NOMO-1 treated with dmso at 0.1 percent for 144 hours (cell line): ENCODE data around the gene ANKRD36.
"Not testable (repeated sequence)": the region's sequence is repeated elsewhere in the genome, so short reads cannot be mapped to it uniquely, and the experiment has no call there.

Experiments
- DNase-seq: peaks from one replicate; lab custom pipeline; 2025; ENCODE audit not compliant: unreplicated experiment; lab: John Stamatoyannopoulos, UW

ANKRD36 gene

DNA sequence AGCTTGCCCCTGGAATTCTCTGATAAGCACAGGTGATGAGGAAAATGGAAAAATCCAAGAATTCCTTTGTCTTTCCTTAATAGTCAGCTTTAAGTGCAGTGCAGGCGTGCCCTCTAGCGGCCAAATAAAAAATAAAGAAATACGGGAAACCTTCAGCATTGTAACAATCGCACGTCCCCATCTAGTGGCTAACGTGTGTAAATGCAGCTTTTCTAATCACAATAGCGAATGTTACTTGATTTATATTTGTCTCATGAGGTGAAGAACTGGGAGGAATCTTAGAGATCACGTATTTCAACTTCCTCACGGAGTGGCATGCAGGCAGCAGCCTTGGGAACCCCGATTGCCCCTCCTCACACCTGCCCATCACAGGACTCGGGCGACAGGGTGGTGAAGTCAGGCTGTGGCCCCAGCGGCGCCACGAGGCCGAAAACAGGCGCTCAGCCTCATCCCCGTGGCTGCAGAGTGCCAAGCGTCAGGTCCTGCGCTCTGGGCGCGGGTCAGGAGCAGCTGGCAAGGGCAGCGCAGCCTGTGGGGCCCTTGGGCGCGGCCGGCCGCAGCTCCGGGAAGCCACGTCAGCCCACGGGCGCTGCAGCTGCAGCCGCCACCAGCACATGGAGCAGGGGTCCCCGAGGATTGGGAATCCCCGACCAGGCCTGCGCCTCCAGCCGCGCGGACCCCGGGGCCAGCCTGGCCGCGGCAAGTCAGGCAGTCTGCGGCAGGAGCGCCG is 468 bp upstream of the ANKRD36 start:
- not testable (repeated sequence) for DNase-seq

DNA sequence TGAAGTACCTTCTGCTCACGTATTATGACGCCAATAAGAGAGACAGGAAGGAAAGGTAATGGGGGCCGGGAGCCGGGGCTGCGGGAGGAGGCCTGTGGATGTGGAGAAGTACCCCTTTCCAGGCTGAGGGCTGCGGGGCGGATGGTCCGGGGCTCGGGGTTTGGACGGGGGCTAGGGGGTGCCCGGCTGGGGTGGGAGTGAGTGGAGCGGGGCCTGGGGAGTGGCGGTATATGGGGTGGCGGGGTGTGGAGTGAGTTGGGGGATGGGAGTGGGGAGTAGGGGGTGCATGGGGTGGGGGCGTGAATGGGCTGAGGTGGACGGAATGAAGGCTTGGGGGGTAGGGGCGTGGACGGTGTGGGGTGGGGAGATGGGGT is 916 bp downstream of the ANKRD36 start:
- not testable (repeated sequence) for DNase-seq

DNA sequence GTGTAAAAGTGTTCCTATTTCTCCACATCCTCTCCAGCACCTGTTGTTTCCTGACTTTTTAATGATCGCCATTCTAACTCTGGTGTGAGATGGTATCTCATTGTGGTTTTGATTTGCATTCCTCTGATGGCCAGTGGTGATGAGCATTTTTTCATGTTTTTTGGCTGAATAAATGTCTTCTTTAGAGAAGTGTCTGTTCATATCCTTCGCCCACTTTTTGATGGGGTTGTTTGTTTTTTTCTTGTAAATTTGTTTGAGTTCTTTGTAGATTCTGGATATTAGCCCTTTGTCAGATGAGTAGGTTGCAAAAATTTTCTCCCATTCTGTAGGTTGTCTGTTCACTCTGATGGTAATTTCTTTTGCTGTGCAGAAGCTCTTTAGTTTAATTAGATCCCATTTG is 16.1 kb downstream of the ANKRD36 start:
- not testable (repeated sequence) for DNase-seq

DNA sequence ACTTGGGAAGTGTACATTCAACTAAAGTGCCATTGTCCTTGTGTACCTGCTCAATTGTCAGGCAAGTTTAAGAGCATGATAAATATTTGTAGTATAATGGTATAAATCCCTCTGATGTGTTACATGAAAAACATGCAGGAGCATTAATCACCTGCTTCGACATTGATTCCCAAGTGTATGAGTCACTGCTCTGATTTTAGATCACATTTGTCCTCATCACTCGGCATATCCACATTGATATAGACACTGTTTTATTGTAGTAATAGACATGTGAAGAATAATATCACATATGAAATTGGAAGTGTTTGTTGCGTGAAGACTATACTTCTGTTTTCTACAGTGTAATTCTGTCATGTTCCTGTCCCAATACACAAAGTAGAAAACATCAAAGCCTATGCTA is 31.1 kb downstream of the ANKRD36 start:
- DNase-seq: not testable (repeated sequence)

DNA sequence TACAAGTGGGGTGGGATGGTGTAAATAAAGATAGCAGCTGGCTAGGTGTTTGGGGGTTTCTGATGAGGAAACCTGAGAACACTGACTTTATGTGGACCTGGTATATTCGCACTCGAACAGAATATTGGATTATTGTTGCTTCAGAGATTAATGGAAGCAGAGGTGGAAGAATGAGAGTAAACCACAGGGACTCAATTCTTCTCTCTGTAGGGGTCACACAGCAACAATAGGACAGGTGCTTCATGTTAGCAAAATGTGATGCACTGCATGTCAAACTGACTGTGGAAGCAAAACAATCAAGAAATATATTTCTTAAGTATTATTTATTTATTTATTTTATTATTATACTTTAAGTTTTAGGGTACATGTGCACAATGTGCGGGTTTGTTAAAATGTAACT is 53.6 kb downstream of the ANKRD36 start:
- not testable (repeated sequence) for DNase-seq

DNA sequence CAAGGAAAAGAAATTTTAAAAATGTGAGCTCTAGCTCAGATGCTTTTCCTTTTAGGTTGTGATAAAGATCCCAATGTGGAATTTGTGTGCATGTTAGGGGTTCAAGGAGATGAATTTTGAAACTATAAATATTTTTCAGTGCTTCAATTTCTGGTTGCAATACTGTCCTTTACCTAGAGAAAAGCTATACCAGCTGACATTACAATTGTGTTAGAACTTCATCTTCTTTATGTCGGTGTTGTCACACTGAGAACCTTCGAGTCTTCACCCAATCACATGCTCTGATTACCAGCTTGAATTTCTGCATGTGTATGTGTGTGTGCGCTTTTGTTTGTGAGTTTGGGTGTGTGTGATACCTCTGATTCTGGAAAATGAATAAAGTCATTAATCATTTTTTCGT is 55.0 kb downstream of the ANKRD36 start:
- not testable (repeated sequence) for DNase-seq

DNA sequence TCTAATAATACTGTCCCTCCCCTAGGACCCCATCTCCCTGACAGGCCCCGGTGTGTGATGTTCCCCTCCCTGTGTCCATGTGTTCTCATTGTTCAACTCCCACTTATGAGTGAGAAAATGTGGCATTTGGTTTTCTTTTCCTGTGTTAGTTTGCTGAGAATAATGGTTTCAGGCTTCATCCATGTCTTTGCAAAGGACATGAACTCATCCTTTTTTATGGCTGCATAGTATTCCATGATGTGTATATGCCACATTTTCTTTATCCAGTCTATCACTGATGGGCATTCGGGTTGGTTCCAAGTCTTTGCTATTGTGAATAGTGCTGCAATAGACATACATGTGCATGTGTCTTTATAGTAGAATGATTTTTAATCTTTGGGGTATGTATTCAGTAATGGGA is 55.6 kb downstream of the ANKRD36 start:
- not testable (repeated sequence) for DNase-seq

DNA sequence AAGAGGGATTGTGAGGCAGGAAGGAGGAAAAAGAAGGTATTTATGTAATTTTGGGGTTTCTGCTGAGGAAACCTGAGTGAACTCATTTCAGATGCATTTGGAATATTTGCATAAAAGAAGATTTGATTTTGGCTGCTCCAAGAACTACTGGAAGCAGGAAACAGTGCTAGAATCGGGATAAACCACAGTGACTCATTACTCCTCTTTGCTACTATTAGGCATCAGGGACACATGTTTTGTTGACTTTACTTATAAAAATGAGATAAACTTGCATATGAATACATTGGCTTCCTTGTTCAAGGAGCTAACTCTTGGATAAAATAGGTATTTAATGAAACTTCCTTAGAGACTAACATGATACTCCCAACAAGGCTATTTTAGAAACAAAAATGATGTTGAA is 67.4 kb downstream of the ANKRD36 start:
- not testable (repeated sequence) for DNase-seq

DNA sequence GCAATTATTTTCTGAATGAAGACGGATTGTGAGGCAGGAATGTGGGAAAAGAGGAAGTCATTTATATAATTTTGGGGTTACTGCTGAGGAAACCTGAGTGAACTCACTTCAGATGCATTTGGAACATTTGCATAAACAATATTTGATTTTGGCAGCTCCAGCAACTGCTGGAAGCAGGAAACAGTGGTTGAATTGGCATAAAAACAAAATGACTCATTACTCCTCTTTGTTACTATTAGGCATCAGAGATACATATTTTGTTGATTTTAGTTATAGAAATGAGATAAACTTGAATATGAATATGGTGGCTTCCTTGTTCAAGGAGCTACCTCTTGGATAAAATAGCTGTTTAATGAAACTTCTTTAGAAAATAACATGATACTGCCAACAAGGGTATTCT is 82.4 kb downstream of the ANKRD36 start:
- DNase-seq: not testable (repeated sequence)

DNA sequence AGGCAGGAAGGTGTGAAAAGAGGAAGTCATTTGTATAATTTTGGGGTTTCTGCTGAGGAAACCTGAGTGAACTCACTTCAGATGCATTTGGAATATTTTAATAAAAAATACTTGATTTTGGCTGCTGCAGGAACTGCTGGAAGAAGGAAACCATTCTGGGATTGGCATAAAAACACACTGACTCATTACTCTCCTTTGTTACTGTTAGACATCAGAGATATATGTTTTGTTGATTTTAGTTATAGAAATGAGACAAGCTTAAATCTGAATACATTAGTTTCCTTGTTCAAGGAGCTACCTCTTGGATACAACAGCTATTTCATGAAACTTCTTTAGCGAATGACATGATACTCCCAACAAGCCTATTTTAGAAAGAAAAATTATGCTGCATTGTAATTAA is 84.3 kb downstream of the ANKRD36 start:
- not testable (repeated sequence) for DNase-seq

DNA sequence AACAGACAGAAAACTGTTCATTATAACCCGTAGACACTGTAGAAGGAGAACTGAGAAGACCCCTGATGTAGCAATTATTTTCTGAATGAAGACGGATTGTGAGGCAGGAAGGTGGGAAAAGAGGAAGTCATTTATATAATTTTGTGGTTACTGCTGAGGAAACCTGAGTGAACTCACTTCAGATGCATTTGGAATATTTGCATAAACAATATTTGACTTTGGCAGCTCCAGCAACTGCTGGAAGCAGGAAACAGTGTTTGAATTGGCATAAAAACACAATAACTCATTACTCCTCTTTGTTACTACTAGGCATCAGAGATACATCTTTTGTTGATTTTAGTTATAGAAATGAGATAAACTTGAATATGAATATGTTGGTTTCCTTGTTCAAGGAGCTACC is 87.9 kb downstream of the ANKRD36 start:
- not testable (repeated sequence) for DNase-seq

DNA sequence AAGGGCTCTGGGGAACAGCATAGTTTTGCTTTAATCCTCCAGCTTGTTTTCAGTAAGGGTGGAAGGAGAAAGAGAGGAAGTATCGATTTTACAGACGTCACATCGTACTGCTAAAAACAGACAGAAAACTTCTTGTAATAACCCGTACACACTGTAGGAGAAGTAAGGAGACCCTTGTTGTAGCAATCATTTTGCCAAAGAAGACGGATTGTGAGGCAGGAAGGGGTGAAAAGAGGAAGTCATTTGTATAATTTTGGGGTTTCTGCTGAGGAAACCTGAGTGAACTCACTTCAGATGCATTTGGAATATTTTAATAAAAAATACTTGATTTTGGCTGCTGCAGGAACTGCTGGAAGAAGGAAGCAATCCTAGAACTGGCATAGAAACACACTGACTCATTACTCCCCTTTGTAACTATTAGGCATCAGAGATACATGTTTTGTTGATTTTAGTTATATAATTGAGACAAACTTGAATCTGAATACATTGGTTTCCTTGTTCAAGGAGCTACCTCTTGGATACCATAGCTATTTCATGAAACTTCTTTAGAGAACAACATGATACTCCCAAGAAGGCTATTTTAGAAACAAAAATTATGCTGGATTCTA is 89.8 kb downstream of the ANKRD36 start:
- not testable (repeated sequence) for DNase-seq

DNA sequence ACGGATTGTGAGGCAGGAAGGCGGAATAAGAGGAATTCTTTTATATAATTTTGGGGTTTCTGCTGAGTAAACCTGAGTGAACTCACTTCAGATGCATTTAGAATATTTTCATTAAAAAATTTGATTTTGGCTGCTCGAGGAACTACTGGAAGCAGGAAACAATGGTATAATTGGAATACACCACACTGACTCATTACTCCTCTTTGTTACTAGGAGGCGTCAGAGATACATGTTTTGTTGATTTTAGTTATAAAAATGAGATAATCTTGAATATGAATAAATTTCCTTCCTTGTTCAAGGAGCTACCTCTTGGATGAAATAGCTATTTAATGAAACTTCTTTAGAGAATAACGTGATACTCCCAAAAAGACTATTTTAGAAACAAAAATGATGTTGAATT is 97.4 kb downstream of the ANKRD36 start:
- no peak for DNase-seq

DNA sequence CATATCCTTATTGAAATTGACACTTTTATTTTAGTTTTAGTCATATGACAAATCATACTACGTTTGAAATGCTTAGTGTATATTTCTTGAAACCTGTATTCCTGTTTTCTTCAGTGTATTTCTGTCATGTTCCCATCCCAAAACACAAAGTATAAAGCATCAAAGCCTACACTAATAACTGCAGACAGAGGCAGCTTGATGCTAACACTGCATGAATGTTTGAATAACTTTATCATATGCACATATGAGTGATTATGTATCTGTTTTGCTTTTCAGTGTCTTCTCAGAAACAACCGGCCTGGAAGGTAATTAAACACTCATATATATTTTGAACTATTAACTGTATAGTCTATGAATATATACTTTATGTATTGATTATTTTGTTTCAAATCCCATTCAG is 102.1 kb downstream of the ANKRD36 start:
- not testable (repeated sequence) for DNase-seq

DNA sequence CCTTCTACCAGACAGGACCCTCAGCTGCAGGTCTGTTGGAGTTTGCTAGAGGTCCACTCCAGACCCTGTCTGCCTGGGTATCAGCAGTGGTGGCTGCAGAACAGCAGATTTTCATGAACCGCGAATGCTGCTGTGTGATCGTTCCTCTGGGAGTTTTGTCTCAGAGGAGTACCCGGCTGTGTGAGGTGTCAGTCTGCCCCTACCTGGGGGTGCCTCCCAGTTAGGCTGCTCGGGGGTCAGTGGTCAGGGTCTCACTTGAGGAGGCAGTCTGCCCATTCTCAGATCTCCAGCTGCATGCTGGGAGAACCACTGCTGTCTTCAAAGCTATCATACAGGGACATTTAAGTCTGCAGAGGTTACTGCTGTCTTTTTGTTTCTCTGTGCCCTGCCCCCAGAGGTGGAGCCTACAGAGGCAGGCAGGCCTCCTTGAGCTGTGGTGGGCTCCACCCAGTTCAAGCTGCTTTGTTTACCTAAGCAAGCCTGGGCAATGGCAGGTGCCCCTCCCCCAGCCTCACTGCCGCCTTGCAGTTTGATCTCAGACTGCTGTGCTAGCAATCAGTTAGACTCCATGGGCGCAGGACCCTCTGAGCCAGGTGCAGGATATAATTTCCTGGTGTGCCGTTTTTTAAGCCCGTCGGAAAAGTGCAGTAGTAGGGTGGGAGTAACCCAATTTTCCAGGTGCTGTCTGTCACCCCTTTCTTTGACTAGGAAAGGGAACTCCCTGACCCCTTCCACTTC is 118.1 kb downstream of the ANKRD36 start:
- not testable (repeated sequence) for DNase-seq

DNA sequence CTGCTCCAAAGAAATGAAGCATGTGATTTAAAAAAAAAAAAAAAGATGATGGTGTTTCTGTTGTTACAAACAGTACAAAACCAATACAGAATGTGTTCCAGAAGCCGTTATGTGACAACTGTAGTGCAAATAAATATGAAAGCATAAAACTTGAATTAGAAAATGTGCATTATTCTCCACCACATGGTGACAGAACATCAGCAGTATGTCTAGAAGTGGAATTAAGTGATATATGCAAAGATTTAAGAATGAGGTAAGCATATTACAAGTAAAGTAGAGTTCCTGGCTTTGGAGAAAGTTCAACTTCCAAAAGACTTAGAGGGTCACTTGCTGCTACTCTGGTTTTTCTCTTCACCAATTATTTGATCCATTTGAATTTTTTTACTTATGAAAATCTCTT is 120.0 kb downstream of the ANKRD36 start:
- not testable (repeated sequence) for DNase-seq

DNA sequence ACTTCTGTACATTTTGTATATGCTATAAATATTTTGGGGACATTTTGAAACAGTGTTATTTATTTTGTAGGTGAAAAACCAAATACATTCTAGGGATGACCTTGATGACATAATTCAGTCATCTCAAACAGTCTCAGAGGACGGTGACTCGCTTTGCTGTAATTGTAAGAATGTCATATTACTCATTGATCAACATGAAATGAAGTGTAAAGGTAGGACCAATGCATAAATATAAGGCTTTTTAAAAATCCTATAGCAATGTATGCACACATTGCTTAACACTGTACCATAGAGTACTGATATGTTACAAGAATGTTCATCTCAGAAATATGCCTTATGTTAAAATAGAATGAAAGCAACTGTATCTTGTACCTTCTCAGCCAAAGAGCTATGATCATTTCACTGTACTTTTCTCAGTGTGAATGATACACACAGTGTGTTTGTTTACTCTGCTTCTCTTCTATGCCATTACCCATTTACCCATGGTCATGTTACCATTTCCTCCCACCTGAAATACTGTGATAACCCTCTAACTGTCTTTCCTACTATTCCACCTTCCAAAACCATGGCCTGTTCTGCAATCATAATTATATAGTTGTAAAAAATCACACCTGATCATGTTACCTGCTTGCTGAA is 120.8 kb downstream of the ANKRD36 start:
- not testable (repeated sequence) for DNase-seq

DNA sequence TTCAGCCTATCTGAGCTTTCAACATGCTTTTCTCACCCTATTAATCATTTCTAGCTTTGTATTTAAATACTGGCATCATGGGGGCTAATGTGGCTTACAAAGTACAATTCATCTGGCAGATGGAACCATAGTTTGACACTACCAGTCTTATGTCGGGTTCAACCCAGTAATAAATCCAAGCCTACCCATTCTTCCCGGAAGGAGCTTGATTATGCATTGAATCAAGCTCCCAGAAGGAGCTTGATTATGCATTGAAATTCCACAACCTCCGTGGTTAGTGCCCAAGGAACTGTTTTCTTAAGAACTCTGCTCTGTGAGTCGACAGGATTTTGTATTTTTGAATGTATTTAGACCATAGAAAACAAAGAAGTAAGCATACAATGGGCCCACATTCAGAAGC is 148.2 kb downstream of the ANKRD36 start:
- DNase-seq: not testable (repeated sequence)

DNA sequence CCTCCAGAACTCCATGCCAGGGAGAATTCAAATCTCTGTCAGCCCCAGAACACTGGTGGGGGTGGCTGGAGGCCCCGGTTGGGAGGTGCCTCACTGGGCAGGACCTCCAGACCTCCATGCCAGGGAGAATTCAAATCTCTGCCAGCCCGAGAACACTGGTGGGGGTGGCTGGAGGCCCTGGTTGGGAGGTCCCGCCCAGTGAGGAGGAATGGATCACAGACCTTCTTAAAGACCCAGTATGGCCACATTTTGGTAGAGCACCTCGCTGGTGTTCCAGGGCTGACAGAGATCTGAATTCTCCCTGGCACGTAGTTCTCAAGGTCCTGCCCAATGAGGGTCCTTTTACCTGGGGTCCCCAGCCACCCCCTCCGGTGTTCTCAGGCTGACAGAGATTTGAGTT is 153.5 kb downstream of the ANKRD36 start:
- DNase-seq: not testable (repeated sequence)

DNA sequence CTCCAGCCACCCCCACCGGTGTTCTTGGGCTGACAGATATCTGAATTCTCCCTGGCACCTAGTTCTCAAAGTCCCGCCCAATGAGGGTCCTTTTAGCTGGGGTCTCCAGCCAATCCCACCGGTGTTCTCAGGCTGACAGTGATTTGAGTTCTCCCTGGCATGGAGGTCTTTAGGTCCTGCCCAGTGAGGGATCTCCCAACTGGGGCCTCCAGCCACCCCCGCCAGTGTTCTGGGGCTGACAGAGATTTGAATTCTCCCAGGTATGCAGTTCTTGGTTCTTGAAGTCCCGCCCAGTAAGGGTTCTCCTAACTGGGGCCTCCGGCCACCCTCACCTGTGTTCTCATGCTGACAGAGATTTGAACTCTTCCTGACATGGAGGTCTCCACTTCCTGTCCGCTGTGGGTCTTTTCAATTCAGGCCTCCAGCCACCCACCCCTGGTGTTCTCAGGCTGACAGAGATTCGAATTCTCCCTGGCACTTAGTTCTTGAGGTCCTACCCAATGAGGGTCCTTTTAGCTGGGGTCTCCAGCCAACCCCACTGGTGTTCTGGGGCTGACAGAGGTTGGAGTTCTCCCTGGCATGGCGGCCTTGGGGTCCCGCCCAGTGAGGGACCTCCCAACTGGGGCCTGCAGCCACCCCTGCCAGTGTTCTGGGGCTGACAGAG is 154.6 kb downstream of the ANKRD36 start:
- DNase-seq: no peak

DNA sequence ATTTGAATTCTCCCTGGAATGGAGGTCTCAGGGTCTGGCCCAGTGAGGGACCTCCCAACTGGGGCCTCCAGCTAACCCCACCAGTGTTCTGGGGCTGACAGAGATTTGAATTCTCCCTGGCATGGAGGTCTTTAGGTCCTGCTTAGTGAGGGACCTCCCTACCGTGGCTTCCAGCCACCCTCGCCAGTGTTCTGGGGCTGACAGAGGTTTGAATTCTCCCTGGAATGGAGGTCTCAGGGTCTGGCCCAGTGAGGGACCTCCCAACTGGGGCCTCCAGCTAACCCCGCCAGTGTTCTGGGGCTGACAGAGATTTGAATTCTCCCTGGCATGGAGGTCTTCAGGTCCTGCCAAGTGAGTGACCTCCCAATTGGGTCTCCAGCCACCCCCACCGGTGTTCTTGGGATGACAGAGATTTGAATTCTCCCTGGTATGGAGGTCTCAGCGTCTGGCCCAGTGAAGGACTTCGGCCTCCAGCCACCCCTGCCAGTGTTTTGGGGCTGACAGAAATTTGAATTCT is 155.2 kb downstream of the ANKRD36 start:
- DNase-seq: not testable (repeated sequence)
